ENCODE data around the gene OXER1.

Gene OXER1

GRCh38 chr2:42795275-42795674, 31.3 kb upstream of the OXER1 start:
- H3K27ac ChIP-seq (ENCODE audit: low read depth, low read length) = peak overlapping the region; percentile 55
- H3K79me2 ChIP-seq (ENCODE audit: control insufficient read depth, low read length) = no peaks in the 10 kb centered on the region
- no peaks in the 10 kb centered on the region for H3K9me2 ChIP-seq (replicated peaks; ENCODE audit: control insufficient read depth, low read length)
- H3K36me3 ChIP-seq (ENCODE audit: control insufficient read depth, low read length) = no peaks in the 10 kb centered on the region
- peaks cover 48% of the 10 kb centered on the region for H3K4me1 ChIP-seq (ENCODE audit: control insufficient read depth, low read length)
- TF ChIP-seq CTCF (IDR thresholded peaks at IDR 0.05; ENCODE audit: low read depth, low read length, poor library complexity, severe bottlenecking) = no peak
- TF ChIP-seq EZH2phosphoT487 (IDR thresholded peaks at IDR 0.05; ENCODE audit: borderline replicate concordance, low read length) = no peak
- H3F3A ChIP-seq (ENCODE audit: control insufficient read depth, insufficient read depth) = peaks cover 3% of the 10 kb centered on the region; the same call in 1 of the 2 replicates
- H3K9me3 ChIP-seq (ENCODE audit: control insufficient read depth, insufficient read depth, low read length) = no peaks in the 10 kb centered on the region
- peak overlapping the region; percentile 55 for H3K4me2 ChIP-seq (ENCODE audit: low read length)
- H3K27me3 ChIP-seq (ENCODE audit: control insufficient read depth, low read length) = peaks cover 31% of the 10 kb centered on the region
- no peak overlapping the region for H3K4me3 ChIP-seq (ENCODE audit: low read length)
- no peaks in the 10 kb centered on the region for H4K20me1 ChIP-seq (ENCODE audit: control insufficient read depth, insufficient read depth, low read depth, low read length)

GRCh38 chr2:42794271-42795046, 30.5 kb upstream of the OXER1 start:
- no peak overlapping the region for H3K27ac ChIP-seq (ENCODE audit: low read depth, low read length)
- H3K27me3 ChIP-seq (ENCODE audit: control insufficient read depth, low read length) = peaks cover 31% of the 10 kb centered on the region
- no peaks in the 10 kb centered on the region for H3K9me3 ChIP-seq (ENCODE audit: control insufficient read depth, insufficient read depth, low read length)
- H3K4me2 ChIP-seq (ENCODE audit: low read length) = no peak overlapping the region
- H3F3A ChIP-seq (ENCODE audit: control insufficient read depth, insufficient read depth) = peaks cover 3% of the 10 kb centered on the region; the same call in 1 of the 2 replicates
- peaks cover 48% of the 10 kb centered on the region for H3K4me1 ChIP-seq (ENCODE audit: control insufficient read depth, low read length)
- no peak overlapping the region for H3K4me3 ChIP-seq (ENCODE audit: low read length)
- H3K36me3 ChIP-seq (ENCODE audit: control insufficient read depth, low read length) = no peaks in the 10 kb centered on the region
- TF ChIP-seq EZH2phosphoT487 (IDR thresholded peaks at IDR 0.05; ENCODE audit: borderline replicate concordance, low read length) = no peak
- H4K20me1 ChIP-seq (ENCODE audit: control insufficient read depth, insufficient read depth, low read depth, low read length) = no peaks in the 10 kb centered on the region
- H3K9me2 ChIP-seq (replicated peaks; ENCODE audit: control insufficient read depth, low read length) = no peaks in the 10 kb centered on the region
- H3K79me2 ChIP-seq (ENCODE audit: control insufficient read depth, low read length) = no peaks in the 10 kb centered on the region

GRCh38 chr2:42793334-42794270, 29.7 kb upstream of the OXER1 start:
- no peaks in the 10 kb centered on the region for H3K9me3 ChIP-seq (ENCODE audit: control insufficient read depth, insufficient read depth, low read length)
- TF ChIP-seq EZH2phosphoT487 (IDR thresholded peaks at IDR 0.05; ENCODE audit: borderline replicate concordance, low read length) (no peak), CTCF (IDR thresholded peaks at IDR 0.05; ENCODE audit: low read depth, low read length, poor library complexity, severe bottlenecking) (no peak)
- H3K4me2 ChIP-seq (ENCODE audit: low read length) = peak overlapping the region; percentile 49
- H3F3A ChIP-seq (ENCODE audit: control insufficient read depth, insufficient read depth) = peaks cover 3% of the 10 kb centered on the region; the same call in 1 of the 2 replicates
- no peaks in the 10 kb centered on the region for H3K9me2 ChIP-seq (replicated peaks; ENCODE audit: control insufficient read depth, low read length)
- H3K4me3 ChIP-seq (ENCODE audit: low read length) = peak overlapping the region; percentile 44
- H4K20me1 ChIP-seq (ENCODE audit: control insufficient read depth, insufficient read depth, low read depth, low read length) = no peaks in the 10 kb centered on the region
- H3K27me3 ChIP-seq (ENCODE audit: control insufficient read depth, low read length) = peaks cover 31% of the 10 kb centered on the region
- peaks cover 48% of the 10 kb centered on the region for H3K4me1 ChIP-seq (ENCODE audit: control insufficient read depth, low read length)
- no peaks in the 10 kb centered on the region for H3K36me3 ChIP-seq (ENCODE audit: control insufficient read depth, low read length)
- H3K27ac ChIP-seq (ENCODE audit: low read depth, low read length) = no peak overlapping the region
- no peaks in the 10 kb centered on the region for H3K79me2 ChIP-seq (ENCODE audit: control insufficient read depth, low read length)
